IMR-90 (cell line): Measurements from ENCODE around the gene TENM4. TPM values are rescaled to one million over a fixed set of nuclear protein-coding genes. Genes with fewer than 3 reads are reported as not detected.

Experiments
- ATAC-seq: fragments of 200-7000 bp; cut with Tn5 transposase; 2 replicates; pipeline ENCODE4 v1.9.1; 2020; ENCODE audit warnings: low read depth, mild to moderate bottlenecking, moderate library complexity
- BruUV-seq: library from RNA; stranded (reverse); fragments of 400-500 nt; replicated peaks from 2 replicates; lab custom pipeline; 2021; lab: Mats Ljungman, UMichigan
- CTCF ChIA-PET: fragments of 300-600 bp; formaldehyde crosslinking; extraction: SDS; loops from one replicate; lab custom pipeline; 2021; ENCODE audit warnings: antibody characterized with exemption; lab: Yijun Ruan, JAX
- POLR2A ChIA-PET: fragments of 300-600 bp; sonication (Branson Sonifier 250); formaldehyde crosslinking; loops from one replicate; lab custom pipeline; 2022; ENCODE audit warnings: antibody characterized with exemption; ENCODE audit not compliant: unreplicated experiment; lab: Charles Lee
- DNase-seq: peaks from one replicate; pipeline ENCODE4 v3.0.0; 2013
- H2AFZ ChIP-seq: replicated peaks from 2 replicates; pipeline ENCODE3; 2013; ENCODE audit warnings: low read length, mild to moderate bottlenecking; ENCODE audit not compliant: poor library complexity
- H2AK5ac ChIP-seq: 2 replicates; pipeline ENCODE4 v1.6.1; 2013; ENCODE audit warnings: low read depth, low read length, inconsistent platforms
- H2AK9ac ChIP-seq: replicated peaks from 2 replicates; pipeline ENCODE3; 2013; ENCODE audit warnings: mild to moderate bottlenecking, low read depth, low read length, moderate library complexity; ENCODE audit not compliant: poor library complexity
- H2BK120ac ChIP-seq: 2 replicates; pipeline ENCODE4 v1.6.1; 2013; ENCODE audit warnings: low read depth, low read length, inconsistent platforms
- H2BK15ac ChIP-seq: 3 replicates; pipeline ENCODE4 v1.6.1; 2013; ENCODE audit warnings: low read depth, low read length, inconsistent platforms
- H2BK20ac ChIP-seq: 2 replicates; pipeline ENCODE4 v1.6.1; 2013; ENCODE audit warnings: low read depth, mild to moderate bottlenecking, inconsistent platforms, low read length, moderate library complexity
- H2BK5ac ChIP-seq: 2 replicates; pipeline ENCODE4 v1.6.1; 2013; ENCODE audit warnings: mild to moderate bottlenecking, low read depth, low read length, inconsistent platforms; ENCODE audit not compliant: poor library complexity, severe bottlenecking
- H3K14ac ChIP-seq: replicated peaks from 2 replicates; pipeline ENCODE4 v1.6.1; 2013; ENCODE audit warnings: low read depth, low read length, inconsistent platforms
- H3K18ac ChIP-seq: 2 replicates; pipeline ENCODE4 v1.6.1; 2013; ENCODE audit warnings: low read depth, low read length, control low read depth
- H3K23ac ChIP-seq: 2 replicates; pipeline ENCODE4 v1.6.1; 2013; ENCODE audit warnings: low read depth, low read length, inconsistent platforms
- H3K27ac ChIP-seq: 2 replicates; pipeline ENCODE4 v1.5.1; 2013; ENCODE audit warnings: mild to moderate bottlenecking, control low read depth, low read length; ENCODE audit not compliant: insufficient read depth
- H3K27me3 ChIP-seq: 2 replicates; pipeline ENCODE4 v1.6.1; 2013; ENCODE audit warnings: low read length; ENCODE audit not compliant: control insufficient read depth, insufficient read depth
- H3K36me3 ChIP-seq: 2 replicates; pipeline ENCODE4 v1.6.1; 2013; ENCODE audit warnings: low read length, mixed read lengths; ENCODE audit not compliant: control insufficient read depth, insufficient read depth
- H3K4ac ChIP-seq: 2 replicates; pipeline ENCODE4 v1.6.1; 2013; ENCODE audit warnings: low read depth, low read length, inconsistent platforms
- H3K4me1 ChIP-seq: 2 replicates; pipeline ENCODE4 v1.6.1; 2013; ENCODE audit warnings: low read length, mixed read lengths; ENCODE audit not compliant: control insufficient read depth, insufficient read depth
- H3K4me2 ChIP-seq: 2 replicates; pipeline ENCODE4 v1.6.1; 2013; ENCODE audit warnings: low read depth, mild to moderate bottlenecking, control low read depth, low read length, moderate library complexity
- H3K4me3 ChIP-seq: 2 replicates; pipeline ENCODE4 v1.5.1; 2013; ENCODE audit warnings: low read depth, mild to moderate bottlenecking, control low read depth, low read length, moderate library complexity; ENCODE audit not compliant: insufficient read depth
- H3K56ac ChIP-seq: 2 replicates; pipeline ENCODE4 v1.6.1; 2013; ENCODE audit warnings: low read length, inconsistent platforms; ENCODE audit not compliant: insufficient read depth; ENCODE audit errors: extremely low read depth
- H3K79me1 ChIP-seq, 2 experiments: 2 replicates each; pipeline ENCODE4 v1.6.1; 2013; ENCODE audit warnings: low read length in 2 of 2, inconsistent platforms in 1 of 2, low read depth in 1 of 2
- H3K9ac ChIP-seq: 2 replicates; pipeline ENCODE4 v1.6.1; 2013; ENCODE audit warnings: low read depth, low read length, control low read depth
- H3K9me1 ChIP-seq: 2 replicates; pipeline ENCODE4 v1.6.1; 2013; ENCODE audit warnings: low read length, inconsistent platforms; ENCODE audit not compliant: insufficient read depth
- H3K9me3 ChIP-seq: 2 replicates; pipeline ENCODE4 v1.6.1; 2013; ENCODE audit warnings: low read length; ENCODE audit not compliant: control insufficient read depth, insufficient read depth
- H4K20me1 ChIP-seq: 2 replicates; pipeline ENCODE4 v1.6.1; 2013; ENCODE audit warnings: low read length, inconsistent platforms; ENCODE audit not compliant: insufficient read depth
- H4K5ac ChIP-seq: 2 replicates; pipeline ENCODE4 v1.6.1; 2013; ENCODE audit warnings: mild to moderate bottlenecking, low read depth, low read length, control low read depth
- H4K8ac ChIP-seq, 2 experiments: 2 replicates each; pipeline ENCODE4 v1.6.1; 2013; ENCODE audit warnings: low read depth in 2 of 2, low read length in 2 of 2, control low read depth in 1 of 2, inconsistent platforms in 1 of 2
- H4K91ac ChIP-seq: 2 replicates; pipeline ENCODE4 v1.6.1; 2013; ENCODE audit warnings: low read depth, low read length, inconsistent platforms; ENCODE audit not compliant: insufficient read depth
- BHLHE40 ChIP-seq: fragments of 150-350 bp; IDR thresholded peaks from 2 replicates; pipeline ENCODE4 v1.6.1; 2016; ENCODE audit warnings: mild to moderate bottlenecking, low read depth, low read length
- CEBPB ChIP-seq: IDR thresholded peaks from 2 replicates; pipeline ENCODE4 v1.6.1; 2012; ENCODE audit warnings: low read depth, low read length, improper control_type of control experiment
- CHD1 ChIP-seq: IDR thresholded peaks from 2 replicates; pipeline ENCODE4 v1.6.1; 2012; ENCODE audit warnings: low read depth, low read length, improper control_type of control experiment
- ELK1 ChIP-seq: fragments of 150-350 bp; IDR thresholded peaks from 2 replicates; pipeline ENCODE4 v1.6.1; 2016; ENCODE audit warnings: low read depth, mild to moderate bottlenecking, low read length, moderate library complexity, borderline replicate concordance
- FOS ChIP-seq: fragments of 150-350 bp; IDR thresholded peaks from 2 replicates; pipeline ENCODE4 v1.6.1; 2016; ENCODE audit warnings: low read depth, low read length
- MAFK ChIP-seq: IDR thresholded peaks from 2 replicates; pipeline ENCODE4 v1.6.1; 2012; ENCODE audit warnings: low read depth, low read length, improper control_type of control experiment
- MAZ ChIP-seq: IDR thresholded peaks from 2 replicates; pipeline ENCODE4 v1.6.1; 2012; ENCODE audit warnings: low read depth, mild to moderate bottlenecking, low read length, improper control_type of control experiment, moderate library complexity, borderline replicate concordance
- MXI1 ChIP-seq: IDR thresholded peaks from 2 replicates; pipeline ENCODE4 v1.6.1; 2012; ENCODE audit warnings: low read depth, mild to moderate bottlenecking, low read length, moderate library complexity, borderline replicate concordance
- NFE2L2 ChIP-seq: fragments of 150-350 bp; IDR thresholded peaks from 2 replicates; pipeline ENCODE4 v1.6.1; 2016; ENCODE audit warnings: low read depth, mild to moderate bottlenecking, low read length
- POLR2A ChIP-seq: IDR thresholded peaks from 2 replicates; pipeline ENCODE4 v1.6.1; 2012; ENCODE audit warnings: mild to moderate bottlenecking, low read depth, low read length
- RAD21 ChIP-seq: IDR thresholded peaks from 2 replicates; pipeline ENCODE4 v1.6.1; 2012; ENCODE audit warnings: low read length, improper control_type of control experiment
- RCOR1 ChIP-seq: IDR thresholded peaks from 2 replicates; pipeline ENCODE4 v1.6.1; 2012; ENCODE audit warnings: mild to moderate bottlenecking, low read length, improper control_type of control experiment; ENCODE audit not compliant: insufficient replicate concordance
- RFX5 ChIP-seq: IDR thresholded peaks from 2 replicates; pipeline ENCODE4 v1.8.0; 2012; ENCODE audit warnings: low read depth, mild to moderate bottlenecking, low read length, moderate library complexity
- SMC3 ChIP-seq: fragments of 150-350 bp; IDR thresholded peaks from 2 replicates; pipeline ENCODE4 v1.6.1; 2016; ENCODE audit warnings: low read depth, mild to moderate bottlenecking, antibody characterized with exemption, low read length, moderate library complexity
- WGBS, 2 experiments: methylation state at CpG; one replicate each; pipeline versions ENCODE4 v1.1.5 to v1.1.7; 2013; ENCODE audit warnings: missing lambda C conversion rate in 2 of 2; ENCODE audit not compliant: insufficient read length in 1 of 2; ENCODE audit errors: extremely low coverage in 2 of 2; 5-methylcytosine and 5-hydroxymethylcytosine counted together
- dilution Hi-C: fragments of 300-500 bp; cut with HindIII; formaldehyde crosslinking; loops from one replicate; pipeline ENCODE4 v1.14.3; 2018; ENCODE audit warnings: low sequenced_read_pairs; ENCODE audit not compliant: unreplicated experiment
- in situ Hi-C: fragments of 300-500 bp; cut with MboI; formaldehyde crosslinking; loops from 3 replicates; pipeline ENCODE4 v1.14.3; 2019; ENCODE audit warnings: low sequenced_read_pairs, inconsistent platforms, mixed read lengths
- intact Hi-C: fragments of 100-400 bp; cut with micrococcal nuclease; formaldehyde crosslinking; loops from 2 replicates; pipeline ENCODE4 v1.10.0; 2022
- polyA plus RNA-seq, 3 experiments: library from polyadenylated mRNA; depleted of rRNA; stranded (reverse); fragments of >200 nt; gene quantifications; 2 replicates each; pipeline ENCODE4 v1.2.3, GENCODE V29; 2012; ENCODE audit warnings: low replicate concordance in 1 of 3
- total RNA-seq: library from RNA; depleted of rRNA; stranded (reverse); fragments of >200 nt; gene quantifications from 2 replicates; pipeline ENCODE4 v1.2.3, GENCODE V29; 2012
- TF ChIP-seq, protein P1 (sequence below): fragments of 150-350 bp; IDR thresholded peaks from 2 replicates; pipeline ENCODE4 v1.6.1; 2017; ENCODE audit warnings: mild to moderate bottlenecking, antibody characterized with exemption, low read length, low read depth
- TF ChIP-seq, protein P2 (sequence below): conservative IDR thresholded peaks from 2 replicates; pipeline ENCODE4 v1.5.1; 2012; ENCODE audit warnings: mild to moderate bottlenecking, low read depth, low read length, improper control_type of control experiment

TENM4 gene
- total and polyA plus RNA-seq, 2 of the 4 experiments (the other 2 are of a cell fraction), result 7.4 to 9.0 TPM

- Histone ChIP-seq H3K18ac (no peak overlapping the region), H2AFZ (no peak overlapping the region), H3K4me2 (no peak overlapping the region), H3K79me1 (no peaks in the 10 kb centered on the region), H3K9ac (no peak overlapping the region), H2BK20ac (no peak overlapping the region), H3K27me3 (no peaks in the 10 kb centered on the region), H4K5ac (no peak overlapping the region), H4K8ac (no peak overlapping the region), H3K4me3 (no peak overlapping the region), H4K91ac (no peak overlapping the region), H3K27ac (no peak overlapping the region), H3K9me3 (no peaks in the 10 kb centered on the region), H3K9me1 (no peaks in the 10 kb centered on the region), H3K36me3 (no peaks in the 10 kb centered on the region), H2BK5ac (no peak overlapping the region), H2BK15ac (no peak overlapping the region), H3K4ac (no peak overlapping the region), H3K56ac (no peak overlapping the region), H3K23ac (no peak overlapping the region), H4K20me1 (no peaks in the 10 kb centered on the region), H2BK120ac (no peak overlapping the region), H3K4me1 (peaks cover 2% of the 10 kb centered on the region; the same call in 1 of the 2 replicates), H3K14ac (no peak overlapping the region), H2AK9ac (no peak overlapping the region), H2AK5ac (no peak overlapping the region)
- TF ChIP-seq CEBPB (no peak), MXI1 (no peak), SMC3 (no peak), RCOR1 (no peak), ELK1 (no peak), FOS (no peak), MAFK (no peak), MAZ (no peak), CHD1 (no peak), RFX5 (no peak), NFE2L2 (no peak), BHLHE40 (no peak), RAD21 (no peak), POLR2A (no peak)
- TF ChIP-seq, protein P1, sequence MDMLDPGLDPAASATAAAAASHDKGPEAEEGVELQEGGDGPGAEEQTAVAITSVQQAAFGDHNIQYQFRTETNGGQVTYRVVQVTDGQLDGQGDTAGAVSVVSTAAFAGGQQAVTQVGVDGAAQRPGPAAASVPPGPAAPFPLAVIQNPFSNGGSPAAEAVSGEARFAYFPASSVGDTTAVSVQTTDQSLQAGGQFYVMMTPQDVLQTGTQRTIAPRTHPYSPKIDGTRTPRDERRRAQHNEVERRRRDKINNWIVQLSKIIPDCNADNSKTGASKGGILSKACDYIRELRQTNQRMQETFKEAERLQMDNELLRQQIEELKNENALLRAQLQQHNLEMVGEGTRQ, result no peak
- TF ChIP-seq, protein P2, sequence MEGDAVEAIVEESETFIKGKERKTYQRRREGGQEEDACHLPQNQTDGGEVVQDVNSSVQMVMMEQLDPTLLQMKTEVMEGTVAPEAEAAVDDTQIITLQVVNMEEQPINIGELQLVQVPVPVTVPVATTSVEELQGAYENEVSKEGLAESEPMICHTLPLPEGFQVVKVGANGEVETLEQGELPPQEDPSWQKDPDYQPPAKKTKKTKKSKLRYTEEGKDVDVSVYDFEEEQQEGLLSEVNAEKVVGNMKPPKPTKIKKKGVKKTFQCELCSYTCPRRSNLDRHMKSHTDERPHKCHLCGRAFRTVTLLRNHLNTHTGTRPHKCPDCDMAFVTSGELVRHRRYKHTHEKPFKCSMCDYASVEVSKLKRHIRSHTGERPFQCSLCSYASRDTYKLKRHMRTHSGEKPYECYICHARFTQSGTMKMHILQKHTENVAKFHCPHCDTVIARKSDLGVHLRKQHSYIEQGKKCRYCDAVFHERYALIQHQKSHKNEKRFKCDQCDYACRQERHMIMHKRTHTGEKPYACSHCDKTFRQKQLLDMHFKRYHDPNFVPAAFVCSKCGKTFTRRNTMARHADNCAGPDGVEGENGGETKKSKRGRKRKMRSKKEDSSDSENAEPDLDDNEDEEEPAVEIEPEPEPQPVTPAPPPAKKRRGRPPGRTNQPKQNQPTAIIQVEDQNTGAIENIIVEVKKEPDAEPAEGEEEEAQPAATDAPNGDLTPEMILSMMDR, result no peak
- in situ Hi-C loops (no loop called here), dilution Hi-C loops (no loop called here), intact Hi-C loops (no loop called here)
- ChIA-PET CTCF (interaction anchor here (0.6 to 1.3 kb wide), 2 partner anchors 112 to 133 kb away, joined by 3 read pairs; no protein-coding TSS in a partner anchor), POLR2A (no interaction called here)
- BruUV-seq, result no TSS peak
- DNase-seq (no peak), ATAC-seq (no peak)
- 85% methylated on average over 5 of the region's 11 CpGs; no CpG with 5 or more reads in 1 of the 2 experiments for WGBS, 2 experiments
Measured at GRCh38 chr11:78930810-78931523, 509.9 kb downstream of the TENM4 start.
